GM21381 (cell line): ENCODE measurements around the gene APBA2.

Experiments
- ATAC-seq: cut with Tn5 transposase; IDR thresholded peaks from one replicate; pipeline ENCODE4 v1.9.1; 2021; ENCODE audit warnings: mild to moderate bottlenecking, moderate library complexity; ENCODE audit not compliant: unreplicated experiment

APBA2 gene

DNA sequence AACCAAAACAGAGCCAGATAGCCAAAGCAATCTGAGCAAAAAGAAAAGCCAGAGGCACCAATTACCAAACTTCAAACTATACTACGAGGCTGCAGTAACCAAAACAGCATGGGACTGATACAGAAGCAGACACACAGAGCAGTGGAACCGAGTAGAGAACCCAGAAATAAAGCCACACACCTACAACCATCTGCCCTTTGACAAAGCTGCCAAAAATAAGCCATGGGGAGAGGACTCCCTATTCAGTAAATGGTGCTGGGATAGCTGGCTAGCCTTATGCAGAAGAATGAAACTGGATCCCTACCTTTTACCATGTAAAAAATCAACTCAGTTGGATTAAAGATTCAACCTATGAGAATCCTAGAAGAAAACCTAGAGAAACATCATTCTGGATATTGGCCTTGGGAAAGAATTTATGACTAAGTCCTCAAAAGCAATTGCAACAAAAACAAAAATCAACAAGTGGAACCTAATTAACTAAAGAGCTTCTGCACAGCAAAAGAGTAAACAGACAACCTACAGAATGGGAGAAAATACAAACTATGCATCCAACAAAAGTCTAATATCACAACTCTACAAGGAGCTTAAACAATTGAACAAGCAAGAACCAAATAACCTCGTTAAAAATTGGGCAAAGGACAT lies 95.1 kb downstream of the APBA2 start:
- ATAC-seq: no peak

DNA sequence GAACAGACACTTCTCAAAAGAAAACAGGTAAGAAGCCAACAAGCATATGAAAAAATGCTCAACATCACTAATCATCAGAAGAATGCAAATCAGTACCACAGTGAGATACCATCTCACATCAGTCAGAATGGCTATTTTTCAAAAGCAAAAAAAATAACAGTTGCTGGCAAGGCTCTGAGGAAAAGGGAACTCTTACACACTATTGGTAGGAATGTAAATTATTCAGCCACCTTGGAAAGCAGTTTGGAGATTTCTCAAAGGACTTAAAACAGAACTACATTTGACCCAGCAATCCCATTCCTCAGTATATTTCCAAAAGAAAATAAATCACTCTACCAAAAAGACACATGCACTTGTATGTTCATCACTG lies 95.6 kb downstream of the APBA2 start:
- ATAC-seq: no peak

DNA sequence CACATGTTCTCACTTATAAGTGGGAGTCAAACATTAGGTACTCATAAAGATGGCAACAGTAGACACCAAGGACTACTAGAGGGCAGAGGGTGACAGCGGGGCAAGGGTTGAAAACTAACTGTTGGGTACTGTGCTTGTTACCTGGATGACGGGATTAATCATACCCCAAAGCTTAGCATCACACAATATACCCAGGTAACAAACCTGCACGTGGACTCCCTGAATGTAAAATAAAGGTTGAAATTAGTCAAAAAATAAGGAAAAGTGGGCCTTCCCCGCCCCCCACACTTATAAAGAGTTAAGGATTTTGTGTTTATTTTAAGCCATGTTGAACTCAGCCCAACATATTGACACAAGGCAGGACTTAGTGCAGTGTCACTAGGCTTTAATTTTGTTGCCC lies 96.1 kb downstream of the APBA2 start:
- no peak for ATAC-seq

DNA sequence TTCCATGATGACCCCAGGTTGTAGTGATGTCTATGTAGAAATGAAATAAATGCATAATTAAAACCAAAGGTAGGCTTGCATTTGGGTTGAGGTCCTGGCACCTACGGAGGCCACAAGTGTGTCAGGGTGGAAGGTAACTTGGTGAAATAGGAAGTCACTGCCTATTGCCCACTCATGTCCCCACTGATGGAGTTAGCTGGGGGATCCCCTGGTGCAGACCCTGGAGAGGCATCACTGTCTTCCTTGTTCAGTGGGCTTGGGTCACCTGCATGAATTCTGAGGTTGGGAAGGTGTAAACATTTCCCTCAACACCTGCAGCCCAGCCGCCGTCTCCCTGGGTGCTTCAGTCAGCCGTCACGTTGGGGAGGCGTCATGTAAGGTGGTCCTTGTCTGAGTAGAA lies 97.1 kb downstream of the APBA2 start:
- no peak for ATAC-seq

- ATAC-seq: no peak
Measured at GRCh38 chr15:28983432-28984311, 97.9 kb downstream of the APBA2 start.

- no peak for ATAC-seq
Measured at GRCh38 chr15:28984421-28985315, 98.9 kb downstream of the APBA2 start.

DNA sequence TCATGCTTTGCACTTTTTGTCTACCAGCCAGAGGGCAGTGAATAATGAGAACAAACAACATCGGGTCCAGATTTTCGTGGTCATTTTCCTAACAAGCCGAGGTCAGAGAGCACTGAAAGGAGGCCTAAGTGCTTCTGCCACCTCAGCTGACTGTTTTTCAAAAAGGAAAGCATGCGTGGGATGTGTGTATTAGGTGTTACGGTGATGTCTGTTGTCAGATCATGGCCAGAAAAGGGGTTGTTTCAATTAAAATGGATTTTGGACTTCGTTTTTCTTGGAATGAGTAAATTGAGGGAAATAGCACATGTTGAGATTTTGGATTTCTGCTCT lies 99.5 kb downstream of the APBA2 start:
- no peak for ATAC-seq

DNA sequence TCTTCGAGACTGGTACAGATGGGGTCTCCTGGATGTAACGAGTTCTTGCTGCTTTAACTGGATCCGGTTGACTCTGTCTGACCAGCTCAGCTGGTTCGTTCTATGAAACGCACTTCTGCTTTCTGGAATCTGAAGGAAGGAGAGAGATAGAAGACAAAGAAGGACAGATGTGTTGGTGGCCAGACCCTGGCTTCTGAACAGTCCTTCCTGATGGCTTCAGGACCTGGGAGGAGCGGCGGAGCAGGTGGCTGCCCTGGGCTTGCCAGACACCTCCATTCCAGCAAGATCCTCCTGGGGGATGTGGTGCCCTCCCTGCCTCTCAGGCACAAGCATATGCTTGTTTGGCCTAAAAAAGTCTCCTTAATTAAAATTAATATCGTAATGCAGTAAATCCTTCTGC lies 99.9 kb downstream of the APBA2 start:
- ATAC-seq: no peak

DNA sequence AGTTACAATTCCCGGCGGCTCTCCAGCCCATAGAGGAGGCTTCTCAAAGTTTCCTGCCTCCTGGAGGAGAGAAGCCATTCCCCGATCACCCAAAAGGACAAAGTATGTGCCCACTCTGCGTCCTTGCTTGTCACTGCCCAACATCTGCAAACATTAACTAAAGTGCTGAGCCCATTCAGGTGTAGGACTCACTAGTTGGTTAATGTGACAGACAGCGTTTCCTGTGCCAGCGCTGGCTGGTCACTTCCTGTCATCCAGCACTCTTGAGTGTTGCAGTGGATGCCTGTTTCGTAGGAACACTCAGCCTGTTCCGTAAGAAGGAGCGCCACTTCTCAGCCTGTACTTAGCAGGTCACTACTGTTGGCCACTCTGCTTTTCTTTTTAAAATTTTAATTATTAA lies 100.3 kb downstream of the APBA2 start:
- no peak for ATAC-seq

DNA sequence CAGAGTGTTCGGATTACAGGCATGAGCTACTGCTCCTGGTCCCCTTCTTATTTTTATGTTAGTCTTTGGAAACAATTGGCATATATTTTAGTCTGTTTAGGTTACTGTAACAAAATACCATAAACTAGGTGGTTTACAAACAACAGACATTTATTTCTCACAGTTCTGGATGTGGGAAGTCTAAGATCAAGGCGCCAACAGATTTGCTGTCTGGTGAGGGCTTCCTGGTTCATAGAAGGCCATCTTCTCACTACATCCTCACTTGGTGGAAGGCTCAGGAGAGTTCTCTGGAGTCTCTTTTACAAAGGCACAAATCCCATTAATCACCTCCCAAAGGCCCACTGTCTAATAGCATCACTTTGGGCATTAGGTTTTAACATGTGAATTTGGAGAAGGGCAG lies 101.0 kb downstream of the APBA2 start:
- ATAC-seq: no peak

GRCh38 chr15:28987337-28987736 lies 101.6 kb downstream of the APBA2 start:
- ATAC-seq: no peak

GRCh38 chr15:28989239-28989830 lies 103.6 kb downstream of the APBA2 start:
- no peak for ATAC-seq

DNA sequence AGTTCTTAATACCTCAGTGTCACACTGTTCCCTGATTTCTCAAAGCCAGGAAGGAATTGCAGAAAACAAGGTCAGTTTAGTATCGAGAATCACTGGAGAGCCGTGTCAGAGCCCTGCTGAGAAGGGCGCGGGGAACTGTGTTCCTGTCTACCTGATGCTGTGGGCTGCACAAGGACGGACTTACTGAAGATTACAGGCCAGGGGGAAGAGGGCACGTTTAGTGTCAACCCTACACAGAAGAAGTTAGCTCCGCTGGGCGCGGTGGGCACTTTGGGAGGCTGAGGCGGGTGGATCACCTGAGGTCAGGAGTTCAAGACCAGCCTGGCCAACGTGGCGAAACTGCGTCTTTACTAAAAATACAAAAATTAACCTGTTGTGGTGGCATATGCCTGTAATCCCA lies 104.1 kb downstream of the APBA2 start:
- ATAC-seq: no peak

- no peak for ATAC-seq
Measured at GRCh38 chr15:28990390-28990789, 104.6 kb downstream of the APBA2 start.

DNA sequence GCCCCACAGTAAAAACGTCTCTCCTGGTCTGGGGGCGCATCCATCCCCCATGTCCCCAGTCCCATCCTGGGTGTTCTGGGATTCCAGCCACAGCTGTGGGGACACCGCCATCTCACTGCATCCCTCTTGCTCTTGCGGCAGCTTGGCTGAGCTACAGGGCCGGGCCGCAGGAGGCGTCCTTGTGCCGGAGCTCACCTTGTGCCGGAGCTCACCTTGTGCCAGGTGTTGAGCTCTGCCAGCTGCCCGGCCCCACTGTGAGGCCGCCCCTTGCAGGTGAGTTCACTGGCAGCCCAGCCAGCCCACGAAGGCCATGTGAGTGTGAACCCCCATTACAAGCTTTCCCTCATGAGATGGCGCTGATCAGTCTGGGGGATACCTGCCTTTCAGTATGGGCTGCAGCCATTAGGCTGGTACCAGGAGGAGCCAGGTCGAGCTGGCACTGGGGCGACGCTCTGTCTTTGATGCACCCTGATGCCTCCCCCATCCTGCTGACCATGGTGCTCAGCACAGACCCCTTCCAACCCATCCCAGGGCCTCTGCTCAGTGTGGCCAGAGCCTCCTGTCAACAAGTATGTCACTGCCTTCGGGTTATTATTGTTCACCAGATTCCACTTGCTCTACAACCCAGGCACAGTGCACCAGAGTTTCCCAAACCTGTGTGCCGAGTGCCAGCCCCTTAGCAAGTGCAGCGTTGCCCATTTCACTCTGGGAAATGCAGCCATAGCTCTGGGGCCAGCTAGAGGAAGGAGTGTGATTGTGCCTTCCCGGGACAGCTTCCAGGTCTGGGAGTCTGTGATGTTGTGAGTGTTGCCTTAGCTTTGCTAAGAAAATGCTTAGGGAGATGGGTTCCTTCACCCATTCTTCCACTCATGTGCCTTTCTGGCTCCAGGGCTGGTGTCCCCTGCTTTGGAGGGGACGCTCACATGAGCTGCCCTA lies 105.7 kb downstream of the APBA2 start:
- no peak for ATAC-seq

GRCh38 chr15:28992336-28992864 lies 106.6 kb downstream of the APBA2 start:
- no peak for ATAC-seq

DNA sequence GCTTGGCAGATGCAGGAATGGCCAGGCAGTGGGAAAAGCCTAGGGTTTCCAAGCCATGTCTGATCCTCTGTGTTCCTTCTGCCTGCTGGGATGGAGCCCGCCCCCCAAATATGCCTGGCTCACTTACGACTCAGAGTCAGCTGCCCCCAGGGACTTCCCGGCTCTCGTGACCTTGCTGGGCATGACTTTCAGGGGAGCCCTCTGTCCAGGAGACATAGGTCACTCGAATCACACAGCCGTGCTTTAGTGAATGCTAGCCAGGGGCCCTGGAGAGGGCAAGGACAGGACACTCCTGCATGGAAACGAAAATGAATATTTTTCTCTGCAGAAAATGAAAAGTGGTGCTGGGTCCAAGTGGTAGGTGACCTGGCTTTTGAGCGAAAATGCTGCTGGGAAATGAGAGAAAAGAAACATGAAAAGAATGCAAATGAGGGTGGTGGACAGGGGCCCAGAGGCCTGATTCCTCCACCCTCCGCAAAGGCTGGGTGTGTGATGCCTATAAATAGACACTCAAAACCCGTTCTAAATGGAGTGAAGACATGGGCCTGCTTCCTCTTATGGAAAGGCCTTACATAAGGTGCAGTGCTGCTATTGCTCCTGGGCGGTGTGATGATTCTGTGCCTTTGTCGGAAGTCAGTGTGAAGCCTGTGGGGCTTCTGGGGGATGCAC lies 107.4 kb downstream of the APBA2 start:
- no peak for ATAC-seq

DNA sequence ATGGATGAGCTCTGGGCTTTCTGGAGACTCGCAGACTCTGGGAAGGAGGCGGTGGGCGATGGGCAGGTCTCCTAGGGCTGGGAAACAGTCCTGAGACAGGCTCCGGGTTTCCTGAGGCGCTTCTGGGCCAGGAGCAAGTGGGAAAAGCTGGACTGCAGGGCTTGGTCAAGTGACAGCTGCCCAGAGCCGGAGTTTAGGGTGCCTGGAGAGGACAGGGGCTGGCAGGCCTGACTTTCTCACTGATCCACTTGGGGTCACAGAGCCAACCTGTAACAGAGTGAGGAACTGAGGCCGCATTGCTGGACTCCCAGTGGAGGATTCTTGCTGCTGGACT lies 107.9 kb downstream of the APBA2 start:
- ATAC-seq: no peak

DNA sequence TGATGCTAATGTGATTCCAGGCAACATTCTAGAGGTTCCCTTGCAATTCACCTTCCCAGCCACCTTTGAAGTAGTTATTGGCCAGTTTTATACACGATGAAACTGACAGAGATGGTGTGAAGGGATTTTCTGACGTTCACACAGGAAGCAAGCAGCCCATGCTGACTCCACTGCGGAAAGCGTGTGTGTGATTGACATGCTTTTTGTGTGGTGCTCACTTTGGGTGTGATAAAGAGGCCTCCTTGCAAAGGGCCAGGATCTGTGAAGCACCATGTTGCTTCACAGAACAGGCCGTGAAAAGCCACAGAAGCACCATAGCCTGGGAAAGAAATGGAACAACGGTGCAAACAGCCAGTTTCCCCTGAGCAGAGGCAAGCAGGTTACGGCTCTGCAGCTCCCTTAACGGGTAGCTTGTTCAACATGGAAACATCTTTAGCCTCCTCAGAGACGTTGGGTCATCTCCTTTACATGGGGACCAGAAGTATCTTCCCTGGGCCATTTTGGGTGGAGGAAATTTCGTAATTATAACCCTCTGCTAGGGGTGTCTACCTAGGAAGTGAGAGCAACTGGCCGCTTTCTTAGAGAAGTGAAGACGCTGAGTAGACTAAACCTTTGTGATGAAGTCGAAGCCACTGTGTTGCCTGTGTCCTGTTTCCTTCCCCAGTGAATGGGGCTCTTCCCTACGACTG lies 108.5 kb downstream of the APBA2 start:
- no peak for ATAC-seq
